Lower lobe of right lung (tissue), 2 donors: ENCODE measurements around the gene IL1RL1. TPM values are rescaled to one million over a fixed set of nuclear protein-coding genes. Genes with fewer than 3 reads are reported as not detected.

Experiments used
- ATAC-seq, 2 donors: fragments of 200-7000 bp; cut with Tn5 transposase; one replicate each; pipeline ENCODE4 v1.9.1; 2020 to 2022; ENCODE audit warnings: mild to moderate bottlenecking in 2 of 2, moderate library complexity in 2 of 2
- DNase-seq: peaks from one replicate; pipeline ENCODE4 v3.0.0-alpha.2; 2020
- H3K27ac ChIP-seq: fragments of 200-600 bp; one replicate; pipeline ENCODE4 v1.8.0; 2022
- H3K27me3 ChIP-seq: fragments of 200-600 bp; one replicate; pipeline ENCODE4 v1.8.0; 2022; ENCODE audit warnings: low read depth
- H3K36me3 ChIP-seq: fragments of 200-600 bp; one replicate; pipeline ENCODE4 v1.8.0; 2022; ENCODE audit warnings: mild to moderate bottlenecking
- H3K4me1 ChIP-seq: fragments of 200-600 bp; one replicate; pipeline ENCODE4 v1.8.0; 2022
- H3K4me3 ChIP-seq: fragments of 200-600 bp; one replicate; pipeline ENCODE4 v1.8.0; 2022; ENCODE audit warnings: mild to moderate bottlenecking
- H3K9me3 ChIP-seq: fragments of 200-600 bp; one replicate; pipeline ENCODE4 v1.8.0; 2022
- CTCF ChIP-seq: fragments of 200-600 bp; IDR thresholded peaks from one replicate; pipeline ENCODE4 v1.8.0; 2022; ENCODE audit warnings: antibody characterized with exemption, mild to moderate bottlenecking
- intact Hi-C: fragments of 100-400 bp; cut with DNase I; formaldehyde crosslinking; loops from one replicate; pipeline ENCODE4 v1.11.0; 2022
- total RNA-seq: library from RNA; stranded (reverse); fragmentation: NEBNext Ultra II Directional; extraction: Animal tissue kit (Norgen Biotek cat#: 25700); gene quantifications from one replicate; pipeline ENCODE4 v1.2.1, GENCODE V29; 2021
- donor health status: DM: no; HTN: yes; CAD: no; lungs with severe emphysema.

The IL1RL1 gene
- total RNA-seq, 1 donor from 2014 or later, result 69.6 TPM

- Histone ChIP-seq H3K27ac (no peak overlapping the region), H3K27me3 (no peaks in the 10 kb centered on the region), H3K9me3 (no peaks in the 10 kb centered on the region), H3K4me3 (no peak overlapping the region), H3K36me3 (no peaks in the 10 kb centered on the region), H3K4me1 (peaks cover 5% of the 10 kb centered on the region)
- no peak for DNase-seq
- intact Hi-C loops, result no loop called here
- no peak for TF ChIP-seq CTCF
- no peak for ATAC-seq
Observed at GRCh38 chr2:102284611-102285010, 26.8 kb upstream of the IL1RL1 start.

GRCh38 chr2:102285368-102285767, 26.0 kb upstream of the IL1RL1 start:
- H3K36me3 ChIP-seq, result no peaks in the 10 kb centered on the region
- no peak overlapping the region for H3K4me3 ChIP-seq
- peaks cover 5% of the 10 kb centered on the region for H3K4me1 ChIP-seq
- no peak for TF ChIP-seq CTCF
- H3K27me3 ChIP-seq, result no peaks in the 10 kb centered on the region
- H3K27ac ChIP-seq, result no peak overlapping the region
- H3K9me3 ChIP-seq, result no peaks in the 10 kb centered on the region
- intact Hi-C loops, result no loop called here
- DNase-seq, result no peak
- ATAC-seq, result no peak

GRCh38 chr2:102286041-102286440, 25.3 kb upstream of the IL1RL1 start:
- no peaks in the 10 kb centered on the region for H3K36me3 ChIP-seq
- no peak overlapping the region for H3K27ac ChIP-seq
- no peak overlapping the region for H3K4me3 ChIP-seq
- H3K4me1 ChIP-seq, result peaks cover 6% of the 10 kb centered on the region
- TF ChIP-seq CTCF, result no peak
- intact Hi-C loops, result no loop called here
- H3K9me3 ChIP-seq, result no peaks in the 10 kb centered on the region
- no peaks in the 10 kb centered on the region for H3K27me3 ChIP-seq
- ATAC-seq (no peak), DNase-seq (no peak)

DNA sequence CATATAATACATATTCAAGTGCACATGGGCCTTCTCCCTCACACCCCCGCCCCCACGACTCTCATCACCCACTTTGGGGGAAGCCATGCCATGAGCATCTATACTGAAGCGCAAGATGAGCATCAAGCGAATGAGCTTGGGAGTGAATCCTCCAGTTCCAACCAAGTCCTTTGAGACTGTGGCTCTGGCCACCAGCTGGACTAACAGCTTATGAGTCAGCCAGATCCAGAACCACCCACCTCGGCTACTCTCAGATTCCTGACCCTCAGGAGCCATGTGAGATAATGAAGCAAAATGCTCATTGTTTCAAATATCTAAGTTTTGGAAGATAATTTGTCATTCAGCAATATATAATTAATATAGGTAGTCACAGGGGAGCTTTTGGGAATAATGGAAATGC, 22.2 kb upstream of the IL1RL1 start:
- Histone ChIP-seq H3K9me3 (no peaks in the 10 kb centered on the region), H3K4me3 (no peak overlapping the region), H3K27me3 (no peaks in the 10 kb centered on the region), H3K4me1 (peaks cover 7% of the 10 kb centered on the region), H3K27ac (no peak overlapping the region), H3K36me3 (no peaks in the 10 kb centered on the region)
- no peak for DNase-seq
- no peak for ATAC-seq
- intact Hi-C loops, result no loop called here
- no peak for TF ChIP-seq CTCF

GRCh38 chr2:102290594-102290993, 20.8 kb upstream of the IL1RL1 start:
- H3K36me3 ChIP-seq, result no peaks in the 10 kb centered on the region

More at GRCh38 chr2:102290594-102290993, 20.8 kb upstream of the IL1RL1 start:
- no peak overlapping the region for H3K27ac ChIP-seq
- peaks cover 13% of the 10 kb centered on the region for H3K4me1 ChIP-seq
- ATAC-seq (no peak), DNase-seq (no peak)
- no peaks in the 10 kb centered on the region for H3K9me3 ChIP-seq
- TF ChIP-seq CTCF, result no peak
- H3K4me3 ChIP-seq, result no peak overlapping the region
- intact Hi-C loops, result no loop called here
- H3K27me3 ChIP-seq, result no peaks in the 10 kb centered on the region
